LNCAP (cell line): ENCODE data around the gene SPDYE5.

Source experiments
- TF ChIP-seq, protein P1 (sequence below): fragments of 450-650 bp; IDR thresholded peaks from 2 replicates; pipeline ENCODE4 v1.5.1; 2017; ENCODE audit warnings: mild to moderate bottlenecking

Gene SPDYE5

DNA sequence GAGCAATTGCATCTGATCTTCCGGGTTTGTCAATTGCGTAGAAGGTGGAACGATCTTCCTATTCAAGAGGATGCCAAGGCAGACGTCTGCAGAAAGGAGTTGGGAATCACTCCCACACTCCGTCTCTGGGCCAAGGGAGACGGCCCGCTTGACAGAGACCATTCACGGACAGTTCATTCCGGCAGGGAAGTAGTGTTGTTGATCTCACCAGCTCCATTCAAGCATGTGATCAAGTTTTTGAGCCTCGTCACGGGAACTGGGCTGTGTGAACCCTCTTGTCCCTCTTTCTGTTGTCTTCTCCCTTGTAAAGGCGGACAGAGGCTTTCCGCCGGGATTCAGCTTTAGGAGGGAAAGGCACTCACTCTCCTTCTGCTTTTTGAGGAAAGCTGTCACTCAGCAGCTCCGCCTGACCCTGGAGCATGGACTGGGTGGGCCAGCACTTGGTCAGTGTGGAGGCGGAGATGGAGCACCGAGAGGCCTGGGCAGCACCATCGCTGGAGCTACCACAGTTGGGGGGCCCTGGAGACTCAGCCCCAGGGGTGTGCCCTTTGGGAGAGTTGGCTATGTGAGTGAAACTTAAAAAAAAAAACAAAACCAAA, 44.9 kb downstream of the SPDYE5 start:
- TF ChIP-seq, protein P1, sequence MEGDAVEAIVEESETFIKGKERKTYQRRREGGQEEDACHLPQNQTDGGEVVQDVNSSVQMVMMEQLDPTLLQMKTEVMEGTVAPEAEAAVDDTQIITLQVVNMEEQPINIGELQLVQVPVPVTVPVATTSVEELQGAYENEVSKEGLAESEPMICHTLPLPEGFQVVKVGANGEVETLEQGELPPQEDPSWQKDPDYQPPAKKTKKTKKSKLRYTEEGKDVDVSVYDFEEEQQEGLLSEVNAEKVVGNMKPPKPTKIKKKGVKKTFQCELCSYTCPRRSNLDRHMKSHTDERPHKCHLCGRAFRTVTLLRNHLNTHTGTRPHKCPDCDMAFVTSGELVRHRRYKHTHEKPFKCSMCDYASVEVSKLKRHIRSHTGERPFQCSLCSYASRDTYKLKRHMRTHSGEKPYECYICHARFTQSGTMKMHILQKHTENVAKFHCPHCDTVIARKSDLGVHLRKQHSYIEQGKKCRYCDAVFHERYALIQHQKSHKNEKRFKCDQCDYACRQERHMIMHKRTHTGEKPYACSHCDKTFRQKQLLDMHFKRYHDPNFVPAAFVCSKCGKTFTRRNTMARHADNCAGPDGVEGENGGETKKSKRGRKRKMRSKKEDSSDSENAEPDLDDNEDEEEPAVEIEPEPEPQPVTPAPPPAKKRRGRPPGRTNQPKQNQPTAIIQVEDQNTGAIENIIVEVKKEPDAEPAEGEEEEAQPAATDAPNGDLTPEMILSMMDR = no peak

DNA sequence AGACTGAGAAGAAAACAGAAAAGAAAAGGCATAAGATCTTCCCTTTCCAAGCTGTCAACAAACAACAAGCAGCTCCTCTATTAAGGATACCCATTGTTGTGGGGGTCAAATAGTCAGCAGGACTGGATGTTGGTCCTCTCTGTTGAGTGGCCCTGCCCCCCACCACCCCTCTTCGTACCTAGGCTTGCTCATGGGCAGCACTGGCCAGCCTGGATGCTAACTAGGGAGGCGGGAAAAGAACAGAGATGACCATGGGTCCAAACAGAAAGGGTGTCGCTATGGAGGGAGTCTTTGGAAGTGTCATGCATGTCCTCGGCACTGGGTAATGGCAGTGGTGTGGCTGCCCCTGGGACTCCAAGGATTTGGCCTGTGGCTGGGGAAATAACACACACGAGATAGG, 45.6 kb downstream of the SPDYE5 start:
- TF ChIP-seq, protein P1 = no peak

DNA sequence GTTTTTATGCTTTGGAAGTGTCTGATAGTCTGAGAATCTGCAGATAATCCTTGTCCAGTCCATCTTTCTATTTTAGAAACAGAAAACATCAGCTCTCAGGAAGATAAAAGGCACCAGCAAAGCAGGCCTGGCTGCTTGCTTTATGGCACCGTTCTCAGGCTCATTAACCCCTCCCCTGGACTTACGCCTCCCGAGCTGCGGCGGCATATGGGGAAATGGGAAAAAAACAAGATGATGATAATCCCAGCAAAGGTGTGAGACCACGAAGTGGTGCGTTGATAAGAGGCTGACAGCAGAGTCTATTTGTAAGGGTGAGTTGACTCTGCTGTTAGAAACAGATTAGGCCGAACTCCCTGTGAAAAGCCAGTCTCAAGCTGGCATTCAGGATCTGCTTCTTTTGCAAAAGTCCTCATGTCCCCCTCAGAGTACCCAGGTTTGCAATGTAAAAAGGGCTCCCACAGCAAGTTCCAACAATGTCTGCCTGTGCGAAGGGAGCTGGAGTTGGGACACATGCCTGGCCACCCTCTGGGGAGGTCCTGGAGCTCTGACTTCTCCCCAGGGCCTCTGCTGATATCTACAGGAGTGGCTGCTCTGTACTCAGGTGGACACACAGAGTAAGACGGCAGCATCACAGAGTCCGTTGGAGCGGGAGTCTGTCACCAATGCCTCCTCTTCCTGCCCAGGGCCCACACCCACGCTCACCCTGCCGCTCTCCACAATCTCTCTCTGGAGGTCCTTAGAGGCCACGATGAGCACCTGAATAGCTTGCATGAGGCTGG, 54.3 kb downstream of the SPDYE5 start:
- TF ChIP-seq, protein P1 = no peak
